GM18526 (cell line): ENCODE data around the gene DUSP22.

Source experiments
- POLR2A ChIP-seq: IDR thresholded peaks from 3 replicates; pipeline ENCODE4 v1.6.1; 2011; ENCODE audit not compliant: insufficient read length; ENCODE audit errors: extremely low read depth

Gene DUSP22

DNA sequence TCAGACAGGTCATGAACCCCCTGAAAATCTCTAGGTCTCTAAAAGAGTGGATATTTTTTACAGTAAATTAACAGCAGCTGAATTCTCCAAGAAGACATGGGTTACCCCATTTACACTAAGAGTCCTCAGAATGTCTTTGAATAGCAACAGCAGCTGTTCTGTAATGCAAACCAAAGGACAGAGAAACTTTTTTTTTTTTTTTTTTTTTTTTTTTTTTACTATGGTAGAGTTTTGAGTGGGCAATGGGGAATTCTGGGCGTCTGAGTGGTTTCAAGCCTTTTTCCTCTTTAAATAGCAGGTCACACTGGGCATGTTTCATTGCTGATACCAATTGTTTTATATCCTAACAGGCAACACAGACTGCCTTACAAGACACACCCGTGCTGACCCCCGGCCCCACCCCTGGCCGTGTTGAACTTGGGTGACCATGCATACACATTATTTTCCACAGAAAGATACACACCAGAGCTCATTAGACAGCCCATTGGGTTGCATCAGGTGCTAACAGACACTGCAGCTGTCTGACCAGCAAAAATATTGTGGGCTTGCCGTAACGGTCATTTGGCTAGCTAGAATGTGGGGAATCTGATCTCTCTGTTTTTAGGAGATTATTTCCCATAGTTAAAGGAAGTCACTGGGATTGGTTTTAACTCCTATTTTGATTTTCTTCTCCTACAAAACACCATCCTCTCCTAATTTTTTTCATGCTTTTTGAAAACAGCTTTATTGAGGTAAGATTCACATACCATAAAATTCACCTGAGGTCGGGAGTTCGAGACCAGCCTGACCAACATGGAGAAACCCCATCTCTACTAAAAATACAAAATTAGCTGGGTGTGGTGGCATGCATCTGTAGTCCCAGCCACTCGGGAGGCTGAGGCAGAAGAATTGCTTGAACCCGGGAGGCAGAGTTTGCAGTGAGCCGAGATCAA, 72.6 kb downstream of the DUSP22 start:
- no peak for TF ChIP-seq POLR2A

DNA sequence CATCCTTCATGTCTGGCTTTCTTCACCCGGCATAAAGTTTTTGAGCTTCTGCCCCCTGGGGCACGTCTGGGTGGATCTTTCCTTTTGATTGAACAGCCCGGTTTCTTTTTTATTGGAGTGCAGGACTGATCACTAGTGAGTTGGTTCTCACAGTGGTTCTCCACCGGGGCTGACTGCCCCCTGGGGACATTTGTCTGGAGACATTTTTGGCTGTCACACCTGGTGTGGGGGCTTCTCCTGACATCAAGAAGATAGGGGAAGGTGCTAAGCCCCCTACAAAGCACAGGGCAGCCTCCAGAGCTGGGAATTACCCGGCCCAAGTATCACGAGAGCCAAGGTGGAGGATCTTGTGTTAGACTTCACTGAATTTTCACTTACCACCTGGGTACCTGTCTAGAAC, 73.5 kb downstream of the DUSP22 start:
- TF ChIP-seq POLR2A: no peak

DNA sequence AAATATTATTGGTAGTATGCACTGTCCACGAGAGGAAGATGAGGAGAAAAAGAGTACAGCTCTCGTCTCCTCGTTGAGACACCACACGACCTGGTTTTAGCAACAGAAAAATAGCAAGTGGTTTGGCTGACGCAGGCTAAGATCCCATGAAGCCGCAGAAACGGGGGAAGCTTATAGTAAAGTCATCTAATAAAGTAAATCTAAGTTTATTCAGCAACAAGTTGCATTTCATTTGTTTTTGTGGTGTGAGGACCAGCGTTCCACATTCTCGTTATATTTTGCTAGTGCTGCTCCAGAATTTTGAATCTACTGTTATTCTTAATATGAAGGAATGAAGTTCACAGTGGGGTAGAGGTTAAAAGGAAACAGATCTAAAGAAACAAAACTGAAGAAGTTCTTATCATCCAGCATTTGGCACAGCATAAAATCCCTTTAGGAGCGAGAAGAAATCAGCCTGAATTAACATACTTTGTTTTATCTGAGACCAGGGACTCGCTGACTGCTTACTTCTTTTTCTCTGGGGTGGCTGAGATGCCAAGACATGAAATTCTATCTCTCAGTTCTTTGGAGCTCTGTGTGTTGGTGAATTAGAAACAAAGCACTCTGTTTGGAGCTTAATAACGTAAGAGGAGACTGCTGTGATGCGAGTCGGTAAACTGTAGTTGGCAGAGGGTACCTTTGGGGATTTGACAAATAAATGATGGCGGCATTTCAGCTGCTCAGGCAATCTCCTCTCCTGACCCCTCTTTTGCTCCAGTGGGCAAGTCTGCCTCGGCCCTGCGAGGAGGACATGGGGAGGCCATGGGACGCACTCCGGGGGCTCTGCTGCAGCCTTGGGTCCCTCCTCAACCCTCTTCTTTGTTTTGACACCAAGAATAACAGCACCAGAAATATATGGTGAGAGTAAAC, 74.4 kb downstream of the DUSP22 start:
- no peak for TF ChIP-seq POLR2A

DNA sequence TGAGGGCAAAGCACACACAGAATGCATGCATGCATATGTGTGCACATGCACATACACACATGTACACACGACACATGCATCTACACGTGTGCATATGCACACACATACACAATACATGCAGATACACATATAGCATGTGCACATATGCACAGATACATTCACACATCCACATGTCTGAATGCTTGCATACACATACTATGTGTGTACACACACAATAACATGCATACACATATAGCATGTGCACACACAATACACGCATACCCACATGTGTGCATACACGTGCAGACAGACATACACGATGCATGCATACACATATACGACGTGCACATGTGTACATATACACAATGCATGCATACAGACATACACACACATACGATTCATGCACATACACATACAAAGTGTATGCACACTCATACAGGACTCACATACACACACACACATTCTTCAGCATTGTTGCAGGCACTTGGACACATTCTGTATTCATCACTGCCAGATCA, 75.1 kb downstream of the DUSP22 start:
- TF ChIP-seq POLR2A: no peak

DNA sequence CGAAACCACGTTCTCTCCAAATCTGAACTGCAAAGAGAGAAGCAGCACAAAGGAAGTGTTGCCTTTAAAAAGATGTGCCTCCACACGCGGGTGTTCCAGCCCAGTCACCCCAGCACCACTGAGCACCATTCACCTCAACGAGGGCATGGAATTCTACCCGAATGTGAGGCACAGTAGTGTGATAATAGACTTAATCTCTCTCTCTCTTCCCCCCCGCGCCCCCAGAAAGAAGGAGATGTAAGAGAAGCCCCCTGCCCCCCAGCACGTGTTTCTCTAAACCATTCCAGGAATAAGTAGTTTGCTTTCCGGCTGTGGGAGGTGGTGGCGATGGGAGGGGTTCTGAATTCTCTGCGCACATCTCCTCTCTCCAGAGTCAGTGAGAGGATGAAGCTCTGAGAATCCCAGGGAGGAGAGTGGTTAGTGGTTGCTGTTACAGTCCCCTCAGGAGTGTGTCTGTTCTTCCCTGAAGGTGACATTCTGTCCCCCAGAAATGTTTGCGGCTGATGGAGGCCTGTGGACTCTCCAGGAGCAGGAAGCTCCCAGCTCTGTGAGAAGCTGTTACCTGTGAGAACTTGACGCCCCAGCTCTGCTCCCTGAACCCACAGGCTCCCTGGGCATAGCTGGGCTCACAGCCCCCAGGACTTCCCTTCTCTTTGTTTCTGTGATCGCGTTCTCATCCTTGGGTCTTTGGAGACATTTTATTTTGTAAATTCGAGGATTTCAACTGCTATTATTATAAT, 75.8 kb downstream of the DUSP22 start:
- no peak for TF ChIP-seq POLR2A

DNA sequence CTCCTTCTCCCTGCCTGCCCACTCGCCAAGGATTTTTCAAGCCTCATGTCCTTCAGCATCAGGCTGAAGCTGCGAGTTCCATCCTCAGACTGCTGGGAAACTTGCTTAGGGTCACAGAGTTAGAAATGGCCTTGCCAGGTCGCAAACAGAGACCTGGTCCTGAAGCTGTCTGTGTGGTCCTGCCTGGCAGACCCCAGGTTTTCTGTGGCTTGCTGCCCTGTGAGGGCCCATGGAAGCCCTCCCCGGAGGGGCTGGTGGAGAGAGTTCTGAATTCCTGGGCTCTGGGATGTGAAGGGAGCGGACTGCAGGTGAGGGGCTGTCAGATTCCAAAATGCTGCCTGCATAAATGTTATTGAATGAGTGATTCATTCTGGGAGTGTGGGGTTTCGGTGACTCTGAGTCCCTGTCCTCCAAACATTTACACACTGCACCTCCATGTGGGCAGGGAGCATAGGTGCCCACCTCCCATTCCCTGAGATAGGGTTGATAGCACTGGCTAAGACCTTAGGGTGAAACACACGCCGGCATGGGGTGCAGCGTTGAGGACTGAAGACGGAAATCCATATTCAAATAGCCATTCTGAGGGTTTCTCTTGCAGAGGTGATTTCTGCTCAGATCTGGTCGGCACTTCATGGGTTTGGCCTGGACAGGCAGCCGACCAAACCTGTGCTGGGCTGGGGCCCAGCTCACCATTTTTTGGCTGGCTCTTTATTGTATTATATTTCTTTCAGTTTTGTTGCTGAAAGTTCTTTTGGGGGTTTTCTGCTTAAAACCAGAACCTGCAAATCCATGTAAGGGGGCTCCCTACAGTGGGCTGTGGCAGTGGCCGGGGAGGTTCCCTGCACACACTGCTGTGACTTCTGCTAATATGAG, 77.5 kb downstream of the DUSP22 start:
- no peak for TF ChIP-seq POLR2A

DNA sequence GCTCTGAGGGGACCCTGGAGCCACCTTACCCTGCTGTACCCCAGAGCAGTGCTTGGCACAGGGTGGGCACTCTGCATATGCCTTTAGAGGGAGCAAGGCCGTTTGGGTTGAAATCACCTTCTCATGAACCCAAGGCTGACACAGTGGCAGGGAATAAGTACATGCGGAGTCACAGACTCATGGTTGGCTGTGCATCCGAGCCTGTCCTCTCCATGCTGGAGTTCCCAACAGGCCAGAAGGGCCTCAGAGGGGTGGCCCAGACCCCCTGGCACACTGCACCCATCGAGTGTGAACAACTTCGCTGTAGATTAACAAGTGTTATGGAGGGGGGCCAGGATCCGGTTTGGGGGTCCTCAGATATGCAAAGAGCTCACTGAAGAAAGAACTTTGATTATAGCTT, 78.3 kb downstream of the DUSP22 start:
- TF ChIP-seq POLR2A: no peak

DNA sequence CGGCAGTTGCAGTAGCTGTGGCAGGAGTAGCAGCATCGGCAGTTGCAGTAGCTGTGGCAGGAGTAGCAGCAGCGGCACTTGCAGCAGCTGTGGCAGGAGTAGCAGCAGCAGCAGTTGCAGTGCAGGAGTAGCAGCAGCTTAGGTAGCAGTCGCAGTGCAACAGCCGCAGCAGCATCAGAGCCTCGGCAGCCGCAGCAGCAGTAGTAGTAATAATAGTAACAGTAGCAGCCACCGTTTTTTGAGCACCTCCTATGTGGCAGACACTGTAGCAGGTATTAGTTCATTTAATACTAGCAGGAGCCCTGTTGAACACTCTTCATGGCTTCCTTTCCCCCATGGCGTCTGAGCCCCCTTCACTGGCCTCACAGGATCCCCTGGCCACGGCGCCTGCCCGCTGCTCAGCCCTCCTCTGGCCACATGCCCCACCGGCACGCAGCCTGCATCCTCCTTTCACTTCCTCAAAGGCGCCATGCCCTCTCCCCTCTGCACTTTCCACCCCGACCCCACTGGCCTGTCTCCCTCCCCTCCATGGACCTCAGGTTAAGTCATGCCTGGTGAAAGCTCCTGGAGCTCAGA, 80.1 kb downstream of the DUSP22 start:
- TF ChIP-seq POLR2A: no peak

DNA sequence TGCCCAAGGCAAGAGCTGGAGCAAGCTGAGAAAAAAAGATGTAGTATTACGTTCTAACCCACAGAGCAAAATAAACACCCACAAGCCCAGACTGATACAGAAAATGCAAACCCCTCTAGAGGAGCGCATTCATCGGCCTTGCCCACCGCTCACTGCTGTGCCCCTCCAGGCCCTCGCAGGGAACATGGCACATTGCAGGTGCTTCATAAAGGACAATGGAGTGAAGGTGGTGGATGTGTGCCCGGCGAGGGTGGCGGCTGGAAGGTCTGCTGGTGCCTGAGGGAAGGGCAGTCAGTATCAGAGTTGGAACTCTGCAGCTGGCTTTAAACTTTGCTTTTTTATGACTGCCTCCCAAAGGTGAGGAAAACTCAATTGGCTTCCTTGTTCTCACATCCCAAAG, 80.7 kb downstream of the DUSP22 start:
- no peak for TF ChIP-seq POLR2A

DNA sequence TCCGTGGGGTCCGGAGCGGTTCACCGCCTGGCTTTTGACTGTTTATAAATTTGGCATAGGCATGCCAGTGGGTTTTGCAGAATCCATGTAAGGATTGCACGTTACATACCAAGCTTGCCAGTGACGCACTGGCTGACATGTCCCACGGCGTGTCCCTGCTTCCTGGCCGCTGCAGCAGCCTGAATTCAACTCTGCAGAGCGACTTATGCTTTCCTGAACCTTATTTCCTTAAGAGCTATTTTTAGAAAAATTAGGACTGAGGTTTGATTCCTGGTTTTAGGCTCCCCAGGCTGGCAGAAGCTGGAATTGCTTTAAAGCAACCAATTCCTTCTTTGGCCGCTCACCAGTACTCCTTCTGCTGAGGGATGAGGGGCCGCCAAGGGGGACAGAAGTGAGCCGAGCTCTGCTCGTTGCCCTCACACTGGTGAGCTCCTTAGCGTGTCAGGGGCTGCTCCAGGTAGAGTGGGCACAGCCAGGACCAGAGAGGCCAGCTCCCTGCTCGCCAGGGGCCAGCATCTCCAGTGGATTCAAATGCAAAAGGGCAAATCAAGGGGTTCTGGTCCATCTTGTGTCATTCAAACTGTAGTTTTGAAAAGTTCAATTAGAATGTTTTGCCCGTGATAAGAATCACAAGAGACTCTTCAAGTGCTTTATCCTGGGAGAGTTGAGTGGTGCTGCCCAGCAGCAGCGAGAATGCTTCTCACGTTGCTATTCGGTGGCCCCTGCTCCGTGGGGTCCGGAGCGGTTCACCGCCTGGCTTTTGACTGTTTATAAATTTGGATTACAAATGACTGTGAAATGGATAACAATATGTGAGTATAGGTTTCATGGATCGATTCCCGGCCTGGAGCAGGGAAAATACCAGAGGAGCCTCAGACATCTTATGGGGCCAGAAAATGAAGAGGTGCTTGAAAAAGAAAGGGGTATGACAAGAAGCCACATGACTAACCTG, 81.8 kb downstream of the DUSP22 start:
- no peak for TF ChIP-seq POLR2A

DNA sequence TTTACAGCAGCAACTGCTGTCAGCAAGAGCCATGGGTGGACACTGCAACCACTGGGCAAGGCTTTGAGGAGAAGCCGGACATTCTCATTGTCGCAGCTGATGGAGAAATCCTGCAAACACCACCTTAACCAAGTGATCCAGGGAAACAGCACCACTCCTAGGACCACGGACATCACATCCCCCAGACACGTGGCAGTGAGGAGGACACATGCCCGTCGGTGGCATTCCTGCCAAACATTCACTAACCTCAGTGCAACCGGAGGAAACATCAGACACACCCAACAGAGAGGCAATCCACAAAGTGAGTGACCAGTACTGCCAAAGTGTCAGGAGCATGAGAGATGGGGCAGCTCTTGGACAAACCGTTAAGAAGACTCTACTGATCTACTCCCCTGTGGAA, 82.7 kb downstream of the DUSP22 start:
- TF ChIP-seq POLR2A: no peak

DNA sequence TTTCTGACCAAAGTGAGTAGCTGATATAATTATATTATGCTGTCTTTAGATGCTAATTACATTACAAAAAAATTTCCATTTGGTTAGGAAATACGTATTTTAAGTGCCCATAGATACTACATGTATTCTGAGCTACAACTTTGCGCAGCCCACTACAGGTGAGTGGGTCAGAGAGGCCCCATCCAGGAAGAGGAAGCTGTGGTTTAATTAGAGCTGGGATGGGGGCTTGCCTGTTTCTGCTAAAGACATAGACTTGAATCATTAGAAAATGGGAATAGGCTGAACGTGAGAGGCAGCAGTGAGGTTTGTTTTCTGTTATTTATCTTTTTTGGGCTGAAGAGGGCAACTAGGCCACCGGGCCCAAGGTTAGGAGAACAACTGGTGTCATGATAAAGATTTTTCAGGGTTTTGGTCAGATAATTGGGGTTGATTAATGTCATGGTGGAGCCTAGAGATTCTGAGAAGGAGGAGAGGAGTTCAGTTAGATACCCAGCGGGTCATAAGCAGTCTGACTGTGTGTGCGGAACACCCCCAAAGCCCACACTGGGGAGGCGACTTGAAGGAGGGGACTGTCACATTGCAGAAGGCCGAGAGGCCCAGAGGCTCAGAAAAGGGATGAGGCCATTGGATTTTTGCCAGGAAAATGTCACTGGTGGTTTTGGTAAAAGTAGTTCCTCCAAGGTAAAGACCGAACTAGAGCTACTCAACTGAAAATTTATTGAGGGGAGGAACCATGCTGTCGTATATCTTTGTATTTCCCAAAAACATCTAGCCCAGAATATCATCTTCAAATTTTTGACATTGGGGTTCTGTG, 84.7 kb downstream of the DUSP22 start:
- TF ChIP-seq POLR2A: no peak
